ENCODE measurements around the gene MYLK.
"Not testable (repeated sequence)": the region's sequence is repeated elsewhere in the genome, so short reads cannot be mapped to it uniquely, and the experiment has no call there.

The MYLK gene

GRCh38 chr3:123723522-123724168 lies 160.5 kb downstream of the MYLK start:
- peak; percentile 82 for DNase-seq (ENCODE audit: low spot score)

DNA sequence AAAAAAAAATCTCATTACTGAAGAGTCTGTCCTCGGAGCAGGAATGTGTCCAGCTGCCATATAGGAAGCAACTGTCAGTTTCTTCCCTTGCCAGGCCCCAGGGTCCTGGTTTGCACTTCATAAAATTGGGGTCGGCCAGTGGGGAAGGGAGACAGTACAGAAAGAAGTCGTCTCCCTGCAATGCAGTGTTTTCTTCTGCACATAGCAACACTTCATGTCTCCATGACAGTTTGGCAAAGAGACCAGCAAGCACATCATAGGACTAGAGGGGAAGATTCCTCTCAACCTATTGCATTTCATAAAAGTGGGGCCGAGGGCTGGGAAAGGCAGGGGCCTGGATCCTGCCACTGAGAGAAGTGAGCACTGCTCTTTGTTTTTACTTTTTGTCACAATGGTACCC lies 161.1 kb downstream of the MYLK start:
- no peak for DNase-seq (ENCODE audit: low spot score)

- DNase-seq (ENCODE audit: low spot score): no peak
These were observed 161.7 kb downstream of the MYLK start for GRCh38 chr3:123722456-123722855.

DNA sequence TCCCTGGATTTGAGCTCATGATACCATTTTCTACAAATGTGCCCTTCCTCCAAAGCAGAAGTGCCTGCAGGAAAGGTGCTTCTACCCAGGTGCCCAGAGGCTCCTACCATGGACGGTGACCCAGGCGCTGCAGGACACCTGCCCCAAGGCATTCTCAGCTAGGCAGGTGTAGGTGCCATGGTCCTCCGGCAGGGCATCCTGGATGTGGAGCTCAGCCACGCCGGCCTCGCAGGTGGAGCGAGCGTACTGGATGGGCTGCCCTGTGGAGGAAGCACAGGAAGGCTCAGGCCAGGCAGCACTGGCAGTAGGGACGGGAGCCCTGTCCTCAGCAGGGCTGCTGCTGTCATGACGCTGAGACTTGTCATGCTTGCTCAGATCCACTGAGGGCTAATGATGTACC lies 162.1 kb downstream of the MYLK start:
- no peak for DNase-seq (ENCODE audit: low spot score)

DNA sequence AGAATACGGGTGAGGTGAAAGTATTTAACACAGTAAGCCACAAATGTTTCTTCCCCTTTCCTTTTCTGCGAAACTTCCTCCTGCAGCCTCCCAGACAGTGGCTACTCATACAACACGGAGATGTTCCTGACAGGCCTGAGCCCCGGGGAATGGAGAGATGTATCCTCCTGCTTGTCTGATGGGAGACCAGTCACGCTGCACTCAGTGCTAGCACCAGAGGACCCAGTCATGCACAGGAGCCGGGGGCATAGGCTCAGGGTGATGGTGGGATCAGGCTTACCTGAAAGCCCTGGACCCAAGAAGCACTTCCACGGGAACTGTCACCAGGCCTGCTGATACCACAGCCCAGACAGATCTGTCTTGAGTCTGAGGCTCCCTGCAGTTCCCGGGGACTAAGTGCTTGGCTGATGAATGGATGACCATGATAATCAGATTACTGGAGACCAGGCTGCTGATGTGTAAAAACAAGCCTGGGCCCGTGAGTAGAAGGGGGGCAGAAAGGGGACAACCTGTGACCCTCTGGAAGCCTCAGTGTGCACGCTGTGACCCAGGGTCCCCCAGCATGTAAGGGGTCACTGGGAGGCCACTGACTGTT lies 162.9 kb downstream of the MYLK start:
- peak; percentile 77 for DNase-seq (ENCODE audit: low spot score)

- DNase-seq (ENCODE audit: low spot score): peak; percentile 24
These were observed 163.5 kb downstream of the MYLK start for GRCh38 chr3:123720638-123721037.

GRCh38 chr3:123719862-123720453 lies 164.2 kb downstream of the MYLK start:
- peak; percentile 32 for DNase-seq (ENCODE audit: low spot score)

DNA sequence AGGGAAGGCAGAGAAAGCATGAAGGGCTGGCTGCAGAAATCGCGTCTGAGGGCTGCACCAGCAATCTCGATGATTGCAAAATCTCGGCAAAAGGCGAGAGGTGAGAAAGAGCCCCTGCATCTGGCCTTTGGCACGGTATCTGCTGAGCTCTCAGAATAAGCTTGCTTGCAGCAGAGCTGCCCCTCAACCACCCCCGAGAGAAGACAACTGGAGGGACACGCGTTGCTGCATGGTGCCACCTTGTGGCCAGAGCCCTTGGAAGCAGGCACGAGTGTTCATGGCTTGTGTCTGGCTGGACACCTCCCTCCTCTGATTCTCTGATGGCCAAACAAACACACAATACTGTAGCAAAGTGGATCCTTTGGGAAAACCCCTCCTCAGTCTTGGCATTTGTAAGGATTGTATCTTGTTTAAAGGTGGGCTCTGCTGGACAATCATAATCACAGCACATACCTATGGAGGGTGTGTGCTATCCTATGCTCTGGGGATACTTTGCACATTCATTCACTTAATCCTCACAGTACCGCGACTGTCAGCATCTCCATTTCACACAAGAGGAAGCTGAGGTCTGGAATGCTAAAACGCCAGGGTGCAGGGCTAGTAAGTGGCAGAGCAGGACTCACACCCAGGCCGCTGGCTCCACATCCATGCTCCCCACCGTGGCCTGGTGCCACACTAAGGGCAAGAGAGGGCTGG lies 164.9 kb downstream of the MYLK start:
- peak; percentile 81 for DNase-seq (ENCODE audit: low spot score)

DNA sequence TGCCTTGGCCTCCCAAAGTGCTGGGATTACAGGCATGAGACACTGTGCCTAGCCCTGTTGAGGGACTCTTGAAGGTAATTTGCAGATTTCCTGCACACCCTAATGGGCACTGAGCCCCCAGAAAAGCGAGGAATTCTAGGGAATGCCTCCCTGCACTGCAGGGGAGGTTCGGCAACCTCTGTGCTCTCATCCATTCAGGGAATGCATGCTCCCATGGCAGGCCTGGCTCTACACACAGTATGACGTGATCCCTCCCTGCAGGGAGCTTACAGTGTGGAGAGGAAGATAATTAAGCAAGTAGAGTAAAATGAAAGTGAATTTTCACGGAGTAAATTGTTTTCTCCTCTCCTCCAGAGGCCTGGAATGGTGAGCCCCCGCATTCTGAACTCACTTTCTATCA lies 166.0 kb downstream of the MYLK start:
- no peak for DNase-seq (ENCODE audit: low spot score)

DNA sequence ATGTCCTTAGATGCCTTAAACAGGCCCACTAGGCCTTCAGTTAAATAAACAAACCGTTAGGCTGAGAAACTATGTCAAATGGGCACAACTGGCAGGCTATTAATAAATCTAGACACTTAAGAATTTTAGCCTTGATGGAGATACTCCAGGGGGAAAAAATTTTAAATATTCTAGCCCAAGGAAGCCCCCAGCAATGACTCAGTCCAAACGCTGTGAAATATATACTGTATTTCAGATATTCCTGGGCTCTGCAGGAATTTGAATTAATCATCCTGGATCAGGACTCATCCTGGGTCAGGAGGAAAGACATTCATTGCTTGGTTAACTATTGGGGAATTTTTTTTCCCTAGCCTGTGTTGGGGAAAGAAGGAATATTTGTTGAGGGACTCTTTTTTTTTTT lies 166.7 kb downstream of the MYLK start:
- not testable (repeated sequence) for DNase-seq (ENCODE audit: low spot score)

DNA sequence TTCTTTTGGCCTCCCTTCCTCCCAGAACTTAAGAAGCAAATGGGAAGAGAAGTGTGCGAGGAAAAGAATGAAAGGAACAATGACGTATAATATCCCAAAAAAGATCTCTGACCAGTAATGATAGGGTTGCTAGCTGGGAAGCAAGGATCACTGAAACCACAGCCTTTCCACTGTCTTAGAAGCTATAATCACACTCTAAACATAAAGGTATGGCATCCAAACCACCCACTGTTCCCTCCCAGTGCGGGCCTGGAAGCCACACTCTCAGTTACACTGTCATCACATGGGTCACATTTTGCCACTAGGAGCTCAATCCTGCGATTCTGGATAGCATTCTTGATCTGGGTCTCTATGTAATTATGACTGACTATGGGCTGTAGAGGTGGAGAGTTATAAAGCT lies 167.7 kb downstream of the MYLK start:
- DNase-seq (ENCODE audit: low spot score): no peak

DNA sequence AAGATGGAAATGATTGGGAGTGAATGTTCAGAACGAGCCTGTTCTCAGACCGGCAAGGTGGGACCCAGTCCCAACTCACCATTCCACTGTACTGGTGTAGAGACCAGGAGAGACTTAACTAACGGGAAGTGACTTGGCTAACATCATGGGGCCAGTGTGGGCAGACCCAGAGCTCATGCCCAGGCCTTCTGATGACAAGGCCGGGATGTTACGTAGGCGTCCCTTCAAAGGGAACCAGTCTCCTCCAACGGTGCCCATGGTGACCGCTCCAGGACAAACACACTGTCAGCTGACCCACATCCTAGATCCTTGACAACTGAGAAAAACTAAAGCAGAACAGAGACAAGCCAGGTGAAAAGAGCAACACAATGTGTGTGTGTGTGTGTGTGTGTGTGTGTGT lies 170.9 kb downstream of the MYLK start:
- DNase-seq (ENCODE audit: low spot score): no peak

- no peak for DNase-seq (ENCODE audit: low spot score)
These were observed 171.9 kb downstream of the MYLK start for GRCh38 chr3:123712077-123712860.

- DNase-seq (ENCODE audit: low spot score): no peak
These were observed 172.8 kb downstream of the MYLK start for GRCh38 chr3:123711356-123711755.

GRCh38 chr3:123708531-123708930 lies 175.6 kb downstream of the MYLK start:
- DNase-seq (ENCODE audit: low spot score): no peak

DNA sequence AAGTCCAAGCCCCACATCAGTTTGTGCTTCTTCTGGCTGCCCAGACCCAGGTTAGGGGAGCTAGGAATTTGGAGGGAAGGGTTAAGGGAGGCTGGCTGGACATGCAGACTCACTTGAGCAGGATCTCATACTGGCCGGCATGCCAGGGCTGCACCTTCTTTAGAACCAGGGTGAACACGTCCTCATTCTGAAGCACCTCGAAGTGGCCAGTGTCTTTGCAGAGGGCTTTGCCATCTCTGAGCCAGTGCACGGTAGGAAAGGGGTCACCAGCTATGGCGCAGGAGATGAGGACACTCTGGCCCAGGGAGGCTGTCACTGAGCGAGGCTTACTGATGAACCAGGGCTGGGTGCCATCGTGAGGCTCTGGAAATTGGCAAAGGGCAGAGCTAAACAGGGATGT lies 176.5 kb downstream of the MYLK start:
- DNase-seq (ENCODE audit: low spot score): not testable (repeated sequence)

DNA sequence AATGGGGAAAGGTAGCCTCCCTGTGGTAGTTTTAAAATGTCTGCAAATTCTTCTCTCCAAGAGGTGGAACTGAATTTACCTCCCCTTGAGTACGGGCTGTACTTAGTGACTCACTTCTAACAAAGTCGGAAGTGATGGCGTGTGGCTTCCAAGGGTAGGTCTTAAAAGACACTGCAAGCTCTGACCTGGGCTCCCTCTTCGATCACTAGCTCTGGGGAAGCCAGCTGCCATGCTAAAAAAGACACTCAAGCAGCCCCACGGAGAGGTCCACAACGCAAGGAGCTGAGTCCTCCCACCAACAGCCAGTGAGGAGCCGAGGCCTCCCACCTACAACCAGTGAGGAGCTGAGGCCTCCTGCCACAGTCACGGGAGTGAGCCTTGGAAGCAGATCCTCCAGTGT lies 177.3 kb downstream of the MYLK start:
- no peak for DNase-seq (ENCODE audit: low spot score)

GRCh38 chr3:123705488-123706285 lies 178.4 kb downstream of the MYLK start:
- DNase-seq (ENCODE audit: low spot score): no peak

- DNase-seq (ENCODE audit: low spot score): not testable (repeated sequence)
These were observed 180.5 kb downstream of the MYLK start for GRCh38 chr3:123703663-123704062.

DNA sequence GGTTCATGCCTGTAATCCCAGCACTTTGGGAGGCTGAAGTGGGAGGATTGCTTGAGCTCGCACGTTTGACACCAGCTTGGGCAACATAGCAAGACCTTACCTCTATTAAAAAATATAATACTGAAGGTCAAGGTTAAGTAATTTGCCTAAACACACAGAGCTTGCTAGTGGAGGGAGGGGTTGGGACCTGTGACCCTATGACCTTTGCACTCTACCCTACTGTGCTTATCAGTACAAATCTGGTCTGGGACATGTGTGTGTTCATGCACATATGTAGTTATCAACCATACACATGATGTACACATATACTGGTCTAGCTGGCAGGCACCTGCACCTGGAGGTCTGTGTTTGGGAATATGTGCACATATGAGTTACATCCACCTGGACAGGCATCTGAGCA lies 181.4 kb downstream of the MYLK start:
- DNase-seq (ENCODE audit: low spot score): no peak

GRCh38 chr3:123702057-123702456 lies 182.1 kb downstream of the MYLK start:
- DNase-seq (ENCODE audit: low spot score): peak; percentile 80
